NCI-H748 treated with DMSO at 0.1 percent for 48 hours (cell line): ENCODE data around the gene ERC1.

Experiments used
- DNase-seq: peaks from one replicate; lab custom pipeline; 2025; lab: John Stamatoyannopoulos, UW

ERC1 gene

GRCh38 chr12:1391722-1392121 lies 400.7 kb downstream of the ERC1 start:
- DNase-seq, result no peak

- DNase-seq, result no peak
These were observed 404.5 kb downstream of the ERC1 start for GRCh38 chr12:1395421-1395955.

GRCh38 chr12:1398673-1399072 lies 407.6 kb downstream of the ERC1 start:
- DNase-seq, result no peak

GRCh38 chr12:1401891-1402290 lies 410.9 kb downstream of the ERC1 start:
- no peak for DNase-seq

GRCh38 chr12:1403417-1403816 lies 412.4 kb downstream of the ERC1 start:
- no peak for DNase-seq

GRCh38 chr12:1405619-1406018 lies 414.6 kb downstream of the ERC1 start:
- DNase-seq, result no peak

- no peak for DNase-seq
These were observed 419.8 kb downstream of the ERC1 start for GRCh38 chr12:1410794-1411193.

GRCh38 chr12:1413930-1414329 lies 422.9 kb downstream of the ERC1 start:
- no peak for DNase-seq

GRCh38 chr12:1418144-1418543 lies 427.1 kb downstream of the ERC1 start:
- DNase-seq, result no peak

- DNase-seq, result no peak
These were observed 428.9 kb downstream of the ERC1 start for GRCh38 chr12:1419849-1420371.

- DNase-seq, result no peak
These were observed 430.2 kb downstream of the ERC1 start for GRCh38 chr12:1421091-1421846.

- no peak for DNase-seq
These were observed 431.7 kb downstream of the ERC1 start for GRCh38 chr12:1422604-1423315.

- no peak for DNase-seq
These were observed 433.8 kb downstream of the ERC1 start for GRCh38 chr12:1424674-1425395.

- no peak for DNase-seq
These were observed 434.3 kb downstream of the ERC1 start for GRCh38 chr12:1425396-1425729.

- no peak for DNase-seq
These were observed 437.6 kb downstream of the ERC1 start for GRCh38 chr12:1428671-1429070.

GRCh38 chr12:1429980-1430379 lies 439.0 kb downstream of the ERC1 start:
- DNase-seq, result no peak

- no peak for DNase-seq
These were observed 443.4 kb downstream of the ERC1 start for GRCh38 chr12:1434296-1434955.

GRCh38 chr12:1435044-1435443 lies 444.0 kb downstream of the ERC1 start:
- no peak for DNase-seq

- no peak for DNase-seq
These were observed 444.4 kb downstream of the ERC1 start for GRCh38 chr12:1435456-1435855.

- no peak for DNase-seq
These were observed 445.0 kb downstream of the ERC1 start for GRCh38 chr12:1436015-1436414.

GRCh38 chr12:1436981-1437380 lies 446.0 kb downstream of the ERC1 start:
- no peak for DNase-seq

- no peak for DNase-seq
These were observed 448.2 kb downstream of the ERC1 start for GRCh38 chr12:1439201-1439600.
